Esophagus muscularis mucosa (tissue), 4 donors: Measurements from ENCODE around the gene RPL10A. TPM values are rescaled to one million over a fixed set of nuclear protein-coding genes. Genes with fewer than 3 reads are reported as not detected.
A peak's percentile ranks its signal among the peaks of the same experiment; 100 is the strongest.

ENCODE experiments used
- DNase-seq: peaks from one replicate; pipeline ENCODE4 v3.0.0-alpha.2; 2017; ENCODE audit errors: extremely low spot score
- H3K27ac ChIP-seq, 4 donors: fragments of 200-600 bp; sonication (generic); replicated peaks in 1 of 4; 1 replicate in 3 of 4; 2 replicates in 1 of 4; pipeline ENCODE4 v1.5.1; 2016 to 2019; ENCODE audit warnings: mild to moderate bottlenecking in 1 of 4
- H3K27me3 ChIP-seq, 4 donors: fragments of 200-600 bp; sonication (generic); one replicate each; pipeline versions ENCODE4 v1.5.1 to v1.6.0; 2016 to 2019
- H3K36me3 ChIP-seq, 4 donors: fragments of 200-600 bp; sonication (generic); one replicate each; pipeline ENCODE4 v1.5.1; 2016 to 2019
- H3K4me1 ChIP-seq, 4 donors: fragments of 200-600 bp; sonication (generic); one replicate each; pipeline ENCODE4 v1.5.1; 2016 to 2019
- H3K4me3 ChIP-seq, 4 donors: fragments of 200-600 bp; sonication (generic); 1 replicate in 2 of 4; 2 replicates in 2 of 4; pipeline ENCODE4 v1.5.1; 2016 to 2019; ENCODE audit warnings: mild to moderate bottlenecking in 4 of 4, moderate library complexity in 1 of 4
- H3K9me3 ChIP-seq, 4 donors: fragments of 200-600 bp; sonication (generic); 1 replicate in 3 of 4; 2 replicates in 1 of 4; pipeline ENCODE4 v1.5.1; 2016 to 2019
- EP300 ChIP-seq: sonication (generic); formaldehyde crosslinking; IDR thresholded peaks from one replicate; pipeline ENCODE4 v1.6.1; 2017; ENCODE audit warnings: antibody characterized with exemption
- POLR2A ChIP-seq: fragments of 450-650 bp; IDR thresholded peaks from one replicate; pipeline ENCODE4 v1.6.1; 2017; ENCODE audit warnings: antibody characterized with exemption, moderate library complexity, mild to moderate bottlenecking, low read depth
- POLR2AphosphoS5 ChIP-seq, 2 donors: sonication (generic); formaldehyde crosslinking; IDR thresholded peaks; one replicate each; pipeline ENCODE4 v1.6.1; 2017; ENCODE audit warnings: antibody characterized with exemption in 2 of 2
- WGBS: methylation state at CpG from one replicate; pipeline ENCODE4 v1.1.5; 2018; 5-methylcytosine and 5-hydroxymethylcytosine counted together
- intact Hi-C: fragments of 100-400 bp; cut with DNase I; formaldehyde crosslinking; loops from one replicate; pipeline ENCODE4 v1.15.1; 2023
- total RNA-seq, 4 donors: library from RNA; depleted of rRNA; stranded (reverse); fragments of >200 nt; gene quantifications; one replicate each; pipeline versions ENCODE4 v1.1.0 to v1.2.1, GENCODE V29; 2016
- TF ChIP-seq, protein P1 (sequence below), 3 experiments: fragments of 200-600 bp in 2 of 3; fragments of 450-650 bp in 1 of 3; sonication (generic) in 2 of 3; IDR thresholded peaks; one replicate each; pipeline ENCODE4 v1.5.1; 2017 to 2019; ENCODE audit warnings: antibody characterized with exemption in 3 of 3, mild to moderate bottlenecking in 2 of 3, moderate library complexity in 1 of 3

RPL10A gene
- total RNA-seq, 4 donors from 2014 or later = 1,484 to 1,840 (median 1,566) TPM

DNA sequence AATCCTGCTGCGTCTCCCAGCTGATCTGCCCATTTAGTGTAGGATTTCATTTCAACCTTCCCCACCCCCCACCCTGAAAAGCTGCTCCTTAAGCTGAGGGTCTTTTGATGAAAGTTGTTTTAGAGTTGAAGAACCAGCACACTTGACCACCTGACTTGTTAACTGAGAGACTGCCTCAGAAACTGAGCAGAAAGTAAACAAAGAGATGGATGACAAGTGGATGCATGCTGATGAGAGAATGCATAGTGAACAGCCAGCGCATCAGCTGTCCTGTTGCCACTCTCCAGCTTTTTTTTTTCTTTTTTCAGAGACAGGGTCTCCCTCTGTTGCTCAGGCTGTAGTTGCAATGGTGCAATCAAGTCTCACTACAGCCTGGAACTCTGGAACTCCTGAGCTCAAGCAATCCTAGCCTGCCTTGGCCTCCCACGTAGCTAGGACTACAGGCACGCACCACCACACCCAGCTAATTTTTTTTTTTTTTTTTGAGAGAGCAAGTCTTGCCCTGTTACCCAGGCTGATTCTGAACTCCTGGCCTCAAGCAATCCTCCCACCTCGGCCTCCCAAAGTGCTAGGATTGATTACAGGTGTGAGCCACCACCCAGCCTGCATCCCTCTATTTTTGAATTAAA, 9.5 kb downstream of the RPL10A start:
- no peak for DNase-seq
- peaks cover 10 to 93% (median 79%) of the 10 kb centered on the region in 4 donors for H3K36me3 ChIP-seq
- no peaks in the 10 kb centered on the region for H3K9me3 ChIP-seq
- no peak overlapping the region for H3K4me3 ChIP-seq
- TF ChIP-seq EP300 (no peak), POLR2AphosphoS5 (IDR thresholded peaks at IDR 0.05) (peak in 1 of 2 donors; percentile 5)
- H3K27ac ChIP-seq = no peak overlapping the region
- 88% methylated on average over 5 of the region's 5 CpGs for WGBS
- H3K27me3 ChIP-seq = no peaks in the 10 kb centered on the region
- peaks cover 0 to 31% (median 22%) of the 10 kb centered on the region in 4 donors for H3K4me1 ChIP-seq
- intact Hi-C loops = no loop called here

DNA sequence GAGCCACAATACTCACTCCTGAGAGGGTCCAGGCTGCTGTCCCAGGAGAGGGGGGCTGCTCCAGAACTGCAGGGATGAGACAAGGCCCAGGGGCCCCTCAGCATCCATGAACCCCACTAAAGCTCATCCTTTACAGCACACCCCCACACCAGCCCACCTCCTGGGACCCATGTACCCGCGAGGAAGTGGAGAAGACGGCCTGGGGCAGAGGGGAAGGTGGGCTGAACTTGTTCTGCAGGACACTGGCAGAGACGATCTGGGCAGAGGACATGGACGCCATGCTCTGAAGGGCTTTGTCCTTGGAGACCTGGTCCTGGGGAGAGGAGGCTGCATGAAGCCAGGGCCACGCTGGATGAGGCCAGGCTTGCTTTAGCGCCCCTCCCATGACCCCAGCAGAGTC, 10.1 kb downstream of the RPL10A start:
- peaks cover 0 to 31% (median 22%) of the 10 kb centered on the region in 4 donors for H3K4me1 ChIP-seq
- no peaks in the 10 kb centered on the region for H3K9me3 ChIP-seq
- intact Hi-C loops = no loop called here
- DNase-seq = no peak
- TF ChIP-seq, protein P1, sequence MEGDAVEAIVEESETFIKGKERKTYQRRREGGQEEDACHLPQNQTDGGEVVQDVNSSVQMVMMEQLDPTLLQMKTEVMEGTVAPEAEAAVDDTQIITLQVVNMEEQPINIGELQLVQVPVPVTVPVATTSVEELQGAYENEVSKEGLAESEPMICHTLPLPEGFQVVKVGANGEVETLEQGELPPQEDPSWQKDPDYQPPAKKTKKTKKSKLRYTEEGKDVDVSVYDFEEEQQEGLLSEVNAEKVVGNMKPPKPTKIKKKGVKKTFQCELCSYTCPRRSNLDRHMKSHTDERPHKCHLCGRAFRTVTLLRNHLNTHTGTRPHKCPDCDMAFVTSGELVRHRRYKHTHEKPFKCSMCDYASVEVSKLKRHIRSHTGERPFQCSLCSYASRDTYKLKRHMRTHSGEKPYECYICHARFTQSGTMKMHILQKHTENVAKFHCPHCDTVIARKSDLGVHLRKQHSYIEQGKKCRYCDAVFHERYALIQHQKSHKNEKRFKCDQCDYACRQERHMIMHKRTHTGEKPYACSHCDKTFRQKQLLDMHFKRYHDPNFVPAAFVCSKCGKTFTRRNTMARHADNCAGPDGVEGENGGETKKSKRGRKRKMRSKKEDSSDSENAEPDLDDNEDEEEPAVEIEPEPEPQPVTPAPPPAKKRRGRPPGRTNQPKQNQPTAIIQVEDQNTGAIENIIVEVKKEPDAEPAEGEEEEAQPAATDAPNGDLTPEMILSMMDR (IDR thresholded peaks at IDR 0.05) = no peak
- TF ChIP-seq POLR2A (no peak), EP300 (no peak), POLR2AphosphoS5 (IDR thresholded peaks at IDR 0.05) (no peak)
- WGBS = 94% methylated on average over 7 of the region's 7 CpGs
- H3K27me3 ChIP-seq = no peaks in the 10 kb centered on the region
- no peak overlapping the region for H3K27ac ChIP-seq
- peaks cover 6 to 93% (median 76%) of the 10 kb centered on the region in 4 donors for H3K36me3 ChIP-seq
- H3K4me3 ChIP-seq = no peak overlapping the region

- WGBS = 94% methylated on average over 12 of the region's 12 CpGs
- Histone ChIP-seq H3K27me3 (no peaks in the 10 kb centered on the region), H3K27ac (peak overlapping the region; percentile 20 to 100 (median 98)), H3K4me3 (no peak overlapping the region), H3K9me3 (no peaks in the 10 kb centered on the region), H3K36me3 (peaks cover 5 to 92% (median 69%) of the 10 kb centered on the region in 4 donors), H3K4me1 (peaks cover 3 to 43% (median 36%) of the 10 kb centered on the region in 4 donors)
- TF ChIP-seq POLR2A = no peak
- TF ChIP-seq POLR2AphosphoS5 (IDR thresholded peaks at IDR 0.05) = no peak
- TF ChIP-seq, protein P1 (IDR thresholded peaks at IDR 0.05) = no peak
- no peak for TF ChIP-seq EP300
- no peak for DNase-seq
- intact Hi-C loops = no loop called here
These were observed 12.0 kb downstream of the RPL10A start for GRCh38 chr6:35480176-35480575.

DNA sequence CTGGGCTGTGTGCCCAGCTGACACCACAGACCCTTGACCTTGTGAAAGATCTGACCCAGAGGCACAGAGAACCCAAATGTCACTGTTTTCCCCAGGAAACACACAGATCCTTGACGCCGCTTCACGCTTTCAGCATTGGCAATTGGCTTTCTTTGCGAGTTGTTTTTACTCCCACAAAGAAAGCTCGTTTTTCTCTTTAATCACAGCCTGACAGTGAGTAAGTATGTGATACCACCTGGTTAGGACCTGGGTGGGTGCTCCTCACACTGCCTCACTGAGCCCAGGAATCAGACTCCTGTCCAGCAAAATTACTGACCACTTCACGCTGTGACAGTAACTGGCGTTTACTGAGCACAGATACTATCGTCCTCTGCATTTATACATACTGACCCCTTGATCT, 13.0 kb downstream of the RPL10A start:
- DNase-seq = no peak
- Histone ChIP-seq H3K9me3 (no peaks in the 10 kb centered on the region), H3K4me3 (no peak overlapping the region), H3K4me1 (peaks cover 14 to 54% (median 46%) of the 10 kb centered on the region in 4 donors), H3K36me3 (peaks cover 5 to 82% (median 64%) of the 10 kb centered on the region in 4 donors), H3K27me3 (no peaks in the 10 kb centered on the region), H3K27ac (peak overlapping the region; percentile 25 to 100 (median 98))
- WGBS = 79% methylated on average over 8 of the region's 8 CpGs
- TF ChIP-seq, protein P1 (IDR thresholded peaks at IDR 0.05) = no peak
- TF ChIP-seq POLR2AphosphoS5 (IDR thresholded peaks at IDR 0.05) (no peak), EP300 (no peak), POLR2A (no peak)
- intact Hi-C loops = no loop called here

- intact Hi-C loops = no loop called here
- peak overlapping the region; percentile 97 to 100 (median 99) for H3K27ac ChIP-seq
These were observed 14.9 kb downstream of the RPL10A start for GRCh38 chr6:35483062-35483461.

More at GRCh38 chr6:35483062-35483461, 14.9 kb downstream of the RPL10A start:
- H3K4me1 ChIP-seq = peaks cover 31 to 72% (median 65%) of the 10 kb centered on the region in 4 donors
- TF ChIP-seq POLR2AphosphoS5 (IDR thresholded peaks at IDR 0.05) = no peak
- TF ChIP-seq, protein P1 (IDR thresholded peaks at IDR 0.05) = no peak
- TF ChIP-seq POLR2A = no peak
- TF ChIP-seq EP300 = no peak
- DNase-seq = no peak
- no peaks in the 10 kb centered on the region for H3K27me3 ChIP-seq
- 82% methylated on average over 4 of the region's 4 CpGs for WGBS
- no peak overlapping the region for H3K4me3 ChIP-seq
- peaks cover 0 to 63% (median 49%) of the 10 kb centered on the region in 4 donors for H3K36me3 ChIP-seq
- no peaks in the 10 kb centered on the region for H3K9me3 ChIP-seq
